Testis (tissue), 2 donors: ENCODE results near the gene EXOC3.

Experiments used
- CTCF ChIP-seq, 3 experiments: fragments of 450-650 bp in 2 of 3; fragments of 200-600 bp in 1 of 3; sonication (generic) in 1 of 3; IDR thresholded peaks; one replicate each; pipeline ENCODE4 v1.5.1; 2016 to 2019; ENCODE audit warnings: antibody characterized with exemption in 3 of 3, mild to moderate bottlenecking in 2 of 3, moderate library complexity in 1 of 3
- POLR2A ChIP-seq: fragments of 450-650 bp; IDR thresholded peaks from one replicate; pipeline ENCODE4 v1.6.1; 2017; ENCODE audit warnings: antibody characterized with exemption, mild to moderate bottlenecking, moderate library complexity

- TF ChIP-seq POLR2A, result no peak
- no peak for TF ChIP-seq CTCF (IDR thresholded peaks at IDR 0.05)
Measured at GRCh38 chr5:485946-486491, 43.0 kb downstream of the EXOC3 start.
